NCI-H128 (cell line): ENCODE results near the gene MYL5.
"Not testable (repeated sequence)": the region's sequence is repeated elsewhere in the genome, so short reads cannot be mapped to it uniquely, and the experiment has no call there.

ENCODE experiments used
- DNase-seq: peaks from one replicate; lab custom pipeline; 2025; ENCODE audit not compliant: unreplicated experiment; lab: John Stamatoyannopoulos, UW

MYL5 gene

GRCh38 chr4:635851-636627 is 38.3 kb upstream of the MYL5 start:
- no peak for DNase-seq

- DNase-seq: no peak
Observed at GRCh38 chr4:636628-637159, 37.6 kb upstream of the MYL5 start.

- DNase-seq: no peak
Observed at GRCh38 chr4:637536-638280, 36.6 kb upstream of the MYL5 start.

- DNase-seq: not testable (repeated sequence)
Observed at GRCh38 chr4:642366-642765, 32.0 kb upstream of the MYL5 start.

GRCh38 chr4:646460-646859 is 27.9 kb upstream of the MYL5 start:
- DNase-seq: no peak

- no peak for DNase-seq
Observed at GRCh38 chr4:647481-647880, 26.9 kb upstream of the MYL5 start.

- no peak for DNase-seq
Observed at GRCh38 chr4:648579-649292, 25.6 kb upstream of the MYL5 start.

GRCh38 chr4:649293-649625 is 25.1 kb upstream of the MYL5 start:
- no peak for DNase-seq

GRCh38 chr4:649751-650310 is 24.5 kb upstream of the MYL5 start:
- no peak for DNase-seq

- no peak for DNase-seq
Observed at GRCh38 chr4:650461-650860, 23.9 kb upstream of the MYL5 start.

GRCh38 chr4:650951-651883 is 23.1 kb upstream of the MYL5 start:
- no peak for DNase-seq

- DNase-seq: no peak
Observed at GRCh38 chr4:651884-652642, 22.3 kb upstream of the MYL5 start.

GRCh38 chr4:653080-653821 is 21.1 kb upstream of the MYL5 start:
- DNase-seq: no peak

GRCh38 chr4:653831-654502 is 20.4 kb upstream of the MYL5 start:
- DNase-seq: no peak

- no peak for DNase-seq
Observed at GRCh38 chr4:654503-654845, 19.9 kb upstream of the MYL5 start.

- DNase-seq: no peak
Observed at GRCh38 chr4:654871-655463, 19.4 kb upstream of the MYL5 start.

- no peak for DNase-seq
Observed at GRCh38 chr4:655464-656151, 18.7 kb upstream of the MYL5 start.
